ENCODE measurements around the gene PXN. TPM values are rescaled to one million over a fixed set of nuclear protein-coding genes. Genes with fewer than 3 reads are reported as not detected.

Gene PXN
- total RNA-seq, 1 donor from 2014 or later: 105 TPM

DNA sequence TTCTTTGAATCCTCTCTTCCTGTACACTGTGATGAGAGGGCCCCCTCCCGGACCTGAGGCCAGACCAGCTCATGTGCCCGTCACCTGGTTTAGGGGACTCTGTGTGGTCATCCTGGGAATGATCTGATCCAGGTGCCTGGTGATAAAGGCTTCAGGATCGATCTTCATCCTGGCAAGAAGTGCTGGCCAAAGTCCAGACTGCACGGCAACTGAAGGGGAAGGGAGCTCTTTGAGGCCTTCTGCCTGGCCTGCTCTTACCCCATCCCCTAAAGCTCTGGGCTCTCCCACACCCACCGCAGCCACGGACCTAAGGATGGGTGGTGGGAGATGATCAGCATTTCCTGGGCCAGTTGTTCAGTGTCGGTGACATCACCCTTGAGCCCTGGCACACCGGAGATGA, 102.8 kb downstream of the PXN start:
- no peaks in the 10 kb centered on the region for H3K4me1 ChIP-seq
- no peak overlapping the region for H3K27ac ChIP-seq
- TF ChIP-seq, protein P1, sequence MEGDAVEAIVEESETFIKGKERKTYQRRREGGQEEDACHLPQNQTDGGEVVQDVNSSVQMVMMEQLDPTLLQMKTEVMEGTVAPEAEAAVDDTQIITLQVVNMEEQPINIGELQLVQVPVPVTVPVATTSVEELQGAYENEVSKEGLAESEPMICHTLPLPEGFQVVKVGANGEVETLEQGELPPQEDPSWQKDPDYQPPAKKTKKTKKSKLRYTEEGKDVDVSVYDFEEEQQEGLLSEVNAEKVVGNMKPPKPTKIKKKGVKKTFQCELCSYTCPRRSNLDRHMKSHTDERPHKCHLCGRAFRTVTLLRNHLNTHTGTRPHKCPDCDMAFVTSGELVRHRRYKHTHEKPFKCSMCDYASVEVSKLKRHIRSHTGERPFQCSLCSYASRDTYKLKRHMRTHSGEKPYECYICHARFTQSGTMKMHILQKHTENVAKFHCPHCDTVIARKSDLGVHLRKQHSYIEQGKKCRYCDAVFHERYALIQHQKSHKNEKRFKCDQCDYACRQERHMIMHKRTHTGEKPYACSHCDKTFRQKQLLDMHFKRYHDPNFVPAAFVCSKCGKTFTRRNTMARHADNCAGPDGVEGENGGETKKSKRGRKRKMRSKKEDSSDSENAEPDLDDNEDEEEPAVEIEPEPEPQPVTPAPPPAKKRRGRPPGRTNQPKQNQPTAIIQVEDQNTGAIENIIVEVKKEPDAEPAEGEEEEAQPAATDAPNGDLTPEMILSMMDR (IDR thresholded peaks at IDR 0.05): no peak
- H3K9me3 ChIP-seq: no peaks in the 10 kb centered on the region
- intact Hi-C loops (cut with DNase I): no loop called here
- peaks cover 97% of the 10 kb centered on the region for H3K36me3 ChIP-seq
- DNase-seq (no peak), ATAC-seq (no peak)
- H3K4me3 ChIP-seq: no peak overlapping the region
- no peaks in the 10 kb centered on the region for H3K27me3 ChIP-seq

DNA sequence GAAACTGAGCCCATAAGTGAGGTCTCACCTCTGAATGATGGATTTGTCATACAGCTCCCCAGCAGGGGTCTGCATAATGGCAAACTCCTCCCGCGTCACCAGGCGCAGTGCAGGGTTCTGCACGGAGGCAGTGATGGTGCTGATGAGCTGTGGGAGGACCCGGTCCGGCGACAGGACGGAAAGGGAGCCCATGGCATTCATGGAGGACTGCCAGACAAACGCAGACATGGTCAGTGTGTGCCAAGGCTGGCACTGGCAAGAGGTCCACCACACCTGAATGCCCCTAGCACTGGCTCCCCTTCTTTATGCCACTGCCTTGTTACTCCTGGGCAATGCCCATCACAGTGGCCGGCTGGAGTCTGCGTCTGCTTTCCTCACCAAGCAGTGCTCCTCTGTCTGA, 103.7 kb downstream of the PXN start:
- TF ChIP-seq, protein P1 (IDR thresholded peaks at IDR 0.05): no peak
- DNase-seq (no peak), ATAC-seq (no peak)
- Histone ChIP-seq H3K4me3 (no peak overlapping the region), H3K9me3 (no peaks in the 10 kb centered on the region), H3K4me1 (no peaks in the 10 kb centered on the region), H3K36me3 (peaks cover 98% of the 10 kb centered on the region), H3K27ac (no peak overlapping the region), H3K27me3 (no peaks in the 10 kb centered on the region)
- intact Hi-C loops (cut with DNase I): no loop called here

Other genes starting within 250 kb of the PXN start
- gene RAB35, start 149.0 kb downstream of the PXN start, total RNA-seq: 58.7 TPM
- gene GCN1, start 71.0 kb downstream of the PXN start, total RNA-seq: 77.2 TPM
- 1,192 TPM for gene RPLP0, start 64.6 kb downstream of the PXN start, total RNA-seq
- gene RNU4-2, start 26.2 kb upstream of the PXN start, total RNA-seq: 14,226 TPM
- 2,477 TPM for gene RNU4-1, start 27.5 kb upstream of the PXN start, total RNA-seq
- 2.4 TPM for gene SIRT4, start 36.6 kb upstream of the PXN start, total RNA-seq
- 62.2 TPM for gene PLA2G1B, start 62.0 kb upstream of the PXN start, total RNA-seq
- 0.46 TPM for gene MSI1, start 103.4 kb upstream of the PXN start, total RNA-seq
- 258 TPM for gene COX6A1, start 172.4 kb upstream of the PXN start, total RNA-seq
- gene TRIAP1, start 180.7 kb upstream of the PXN start, total RNA-seq: 21.1 TPM
- gene GATC, start 180.7 kb upstream of the PXN start, total RNA-seq: 29.3 TPM
- 116 TPM for gene SRSF9, start 204.0 kb upstream of the PXN start, total RNA-seq
- 242 TPM for gene DYNLL1, start 230.4 kb upstream of the PXN start, total RNA-seq